G401 (cell line): ENCODE measurements around the gene RETREG2. TPM values are rescaled to one million over a fixed set of nuclear protein-coding genes. Genes with fewer than 3 reads are reported as not detected.

Source experiments
- DNase-seq: peaks from one replicate; pipeline ENCODE4 v3.0.0-alpha.2; 2015; ENCODE audit warnings: low spot score
- in situ Hi-C: cut with HindIII; loops from 2 replicates; pipeline ENCODE4 v1.10.0; 2016; ENCODE audit warnings: low sequenced_read_pairs, mixed read lengths
- total RNA-seq: library from RNA; depleted of rRNA; stranded (reverse); fragments of >200 nt; shearing (Covaris generic); gene quantifications from 2 replicates; pipeline ENCODE4 v1.2.3, GENCODE V29; 2014

The RETREG2 gene
- total RNA-seq, 1 experiment from 2014 or later: 55.4 TPM

GRCh38 chr2:219168526-219168925 lies 9.5 kb upstream of the RETREG2 start:
- in situ Hi-C loops: no loop called here

GRCh38 chr2:219168932-219169331 lies 9.1 kb upstream of the RETREG2 start:
- no peak for DNase-seq
- in situ Hi-C loops: no loop called here

More at GRCh38 chr2:219168526-219168925, 9.5 kb upstream of the RETREG2 start:
- no peak for DNase-seq

DNA sequence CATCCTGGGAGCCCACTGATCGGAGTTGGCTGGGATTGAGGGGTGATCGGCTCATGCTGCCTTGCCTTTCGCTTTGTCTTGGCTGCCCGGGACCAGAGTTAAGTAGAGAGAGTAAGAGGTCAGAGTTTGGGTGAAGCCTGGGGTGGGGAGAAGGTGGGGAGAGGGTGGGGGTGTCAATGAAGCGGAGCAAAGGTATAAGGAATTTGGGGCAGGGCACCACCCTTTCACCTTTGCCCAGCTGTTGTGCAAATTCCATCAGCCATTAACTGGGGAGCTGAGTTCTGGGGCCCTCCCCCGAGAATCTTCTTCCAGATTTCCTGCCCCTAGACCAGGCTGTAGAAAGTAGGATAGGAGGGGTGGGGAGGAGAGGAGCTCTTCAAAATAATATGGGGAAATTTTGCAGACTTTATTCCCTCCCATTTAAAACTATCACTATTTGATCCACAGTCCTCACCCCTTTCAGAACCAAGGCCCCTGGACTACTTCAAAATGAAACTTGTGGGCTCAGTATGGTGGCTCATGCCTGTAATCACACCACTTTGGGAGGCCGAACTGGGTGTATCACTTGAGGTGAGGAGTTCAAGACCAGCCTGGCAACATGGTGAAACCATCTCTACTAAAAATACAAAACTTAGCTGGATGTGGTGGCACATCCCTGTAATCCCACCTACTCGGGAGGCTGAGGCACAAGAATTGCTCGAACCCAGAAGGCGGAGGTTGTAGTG lies 8.0 kb upstream of the RETREG2 start, which contains the start of gene SLC23A3:
SLC23A3 (minus strand) TSS at position 100 of the 725 bp plus-strand sequence; CDS start at position 55, 45 bp downstream.
- DNase-seq: no peak
- in situ Hi-C loops: no loop called here

DNA sequence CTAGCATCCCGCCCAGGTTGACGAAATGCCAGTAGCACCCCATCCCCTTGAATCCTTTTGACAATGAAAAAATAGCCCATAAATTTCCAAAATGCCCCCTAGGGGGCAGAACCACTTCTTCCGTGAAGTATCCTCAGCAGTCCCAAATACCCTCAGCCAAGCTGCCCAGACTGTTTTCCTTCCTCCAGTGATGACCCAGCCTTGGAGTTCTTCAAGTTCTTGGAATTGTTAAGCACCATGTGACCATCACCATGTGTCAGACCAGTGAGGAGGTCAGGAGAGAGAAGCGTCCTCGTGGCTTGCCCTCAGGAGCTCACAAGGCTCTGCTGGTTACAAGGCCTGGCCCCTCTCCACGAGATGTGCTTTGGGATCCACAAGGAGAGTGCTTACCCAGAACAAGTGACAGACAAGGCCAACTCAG lies 6.8 kb upstream of the RETREG2 start:
- DNase-seq: peak; percentile 70
- in situ Hi-C loops: no loop called here

DNA sequence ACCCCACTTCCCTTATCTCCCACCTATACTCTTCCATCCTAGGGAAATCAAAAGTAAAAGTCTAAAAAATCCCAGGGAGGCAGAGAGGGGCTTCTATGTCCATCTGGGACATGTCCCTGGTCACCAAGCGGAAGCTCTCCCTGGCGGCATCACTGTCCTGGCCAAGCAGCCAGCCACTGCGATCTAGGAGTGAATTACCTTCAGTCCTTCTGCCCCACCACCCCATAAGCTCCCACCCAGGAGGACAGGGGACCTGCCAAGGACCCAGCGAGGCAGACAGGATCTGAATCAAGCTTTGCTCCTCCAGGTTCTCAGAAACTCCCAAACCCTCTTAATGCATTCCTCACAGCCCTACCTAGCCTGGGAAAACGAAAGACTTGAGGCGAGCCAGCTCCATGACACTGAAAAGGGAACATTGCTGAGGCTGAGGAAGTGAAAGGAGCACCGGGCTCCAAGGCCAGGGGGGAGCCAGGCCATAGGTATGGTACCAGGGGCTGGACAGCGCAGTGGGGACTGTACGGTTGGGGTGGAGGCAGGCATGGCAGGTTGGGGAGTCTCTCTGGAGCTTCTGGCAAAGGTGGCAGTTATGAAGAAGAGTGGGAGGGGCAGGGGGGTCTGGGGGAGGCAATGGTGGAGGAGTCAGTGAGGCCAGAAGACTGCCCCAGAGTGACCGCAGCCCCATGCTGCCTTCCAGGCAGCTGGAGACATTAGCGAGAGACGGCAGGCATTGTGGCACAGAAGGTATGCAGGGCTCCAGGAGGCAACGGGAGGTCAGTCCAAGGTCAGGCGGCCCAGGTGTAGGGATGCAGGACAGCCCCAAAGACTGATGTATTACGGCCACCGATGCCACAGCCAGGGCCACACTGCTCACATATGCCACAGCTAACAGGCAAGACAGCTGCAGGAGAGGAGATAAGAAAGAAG lies 5.6 kb upstream of the RETREG2 start:
- in situ Hi-C loops: no loop called here

DNA sequence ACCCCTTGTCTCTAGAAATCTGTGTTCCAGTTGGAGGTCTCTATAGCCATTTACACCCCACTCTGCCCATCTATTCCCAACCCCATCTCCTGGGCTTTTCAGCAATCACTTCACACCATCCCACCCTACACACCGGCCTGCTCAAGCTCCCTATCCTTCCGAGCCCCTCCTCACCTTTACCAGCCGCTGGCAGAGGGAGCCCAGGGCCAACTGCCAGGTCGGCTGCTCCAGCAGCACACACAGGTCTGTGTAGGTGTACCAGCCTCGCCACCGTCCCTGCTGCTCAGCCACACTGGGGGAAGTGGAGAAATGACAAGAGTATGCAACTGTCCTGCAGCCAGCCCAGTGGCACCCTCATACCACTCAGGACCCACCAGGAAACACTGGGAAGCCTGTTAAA lies 4.9 kb upstream of the RETREG2 start:
- no peak for DNase-seq
- in situ Hi-C loops: no loop called here

More for the DNA sequence above, 5.6 kb upstream of the RETREG2 start:
- DNase-seq: no peak

DNA sequence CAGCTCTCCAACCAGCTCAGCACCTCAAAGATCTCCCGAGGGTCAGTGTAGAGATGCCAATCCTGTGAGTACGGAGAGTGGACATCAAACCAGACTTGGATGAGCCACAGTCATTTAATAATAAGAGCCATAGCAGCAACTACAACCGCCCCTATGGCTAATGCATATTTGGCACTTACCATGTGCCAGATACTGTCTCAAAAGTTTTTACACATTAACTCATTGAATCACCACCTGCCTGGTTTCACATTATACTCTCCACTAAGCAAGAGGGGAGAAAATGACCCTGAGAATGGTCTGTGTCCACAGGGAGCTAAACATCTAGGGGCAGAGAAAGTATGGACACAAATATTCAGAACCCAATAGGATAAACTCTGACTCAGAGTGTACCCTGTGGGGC lies 3.9 kb upstream of the RETREG2 start:
- in situ Hi-C loops: no loop called here
- DNase-seq: no peak

- no peak for DNase-seq
- in situ Hi-C loops: no loop called here
Observed at GRCh38 chr2:219174801-219175200, 3.3 kb upstream of the RETREG2 start.

GRCh38 chr2:219175486-219175885 lies 2.6 kb upstream of the RETREG2 start:
- no peak for DNase-seq
- in situ Hi-C loops: no loop called here

DNA sequence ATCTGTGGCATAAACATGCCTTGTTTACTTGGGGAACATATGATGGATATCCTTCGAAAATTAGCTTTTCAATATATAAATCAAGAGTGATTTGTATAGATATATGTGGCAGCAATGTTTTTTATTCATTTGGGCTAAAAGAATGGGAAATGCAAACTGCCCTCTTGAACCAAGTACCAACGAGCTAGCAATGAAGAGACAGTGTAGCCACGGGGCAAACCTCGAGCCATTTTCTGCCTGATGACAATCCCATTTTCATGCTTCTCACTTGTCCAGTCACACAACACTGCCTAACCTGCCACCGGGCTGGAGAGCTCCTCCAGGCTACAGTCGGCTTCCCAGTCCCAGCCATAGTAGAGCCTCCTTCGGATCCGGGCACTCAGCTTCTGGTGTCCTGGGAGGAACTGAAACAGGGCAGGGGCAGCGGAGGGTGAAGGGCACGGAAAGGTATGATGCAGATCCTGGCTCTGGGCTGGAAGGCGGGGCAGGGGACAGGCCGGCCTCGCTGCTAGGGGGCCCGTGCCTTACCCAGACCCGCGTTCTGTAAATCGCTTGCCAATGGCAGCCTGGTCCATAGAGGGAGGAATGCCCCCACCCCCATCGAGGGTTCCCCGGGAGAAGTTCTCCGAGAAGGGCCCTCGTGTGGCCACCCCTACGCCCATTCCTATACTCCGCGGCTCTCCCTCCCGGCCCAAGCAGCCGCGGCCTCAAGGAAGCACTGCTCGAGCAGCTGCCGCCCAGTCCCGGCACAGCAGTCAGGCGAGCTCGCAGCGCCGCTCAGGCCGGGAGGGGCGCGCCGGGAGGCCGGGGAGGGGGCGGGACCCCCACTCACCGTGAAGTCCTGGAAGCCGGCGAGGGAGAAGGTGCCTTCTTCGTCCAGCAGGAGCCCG lies 1.9 kb upstream of the RETREG2 start:
- in situ Hi-C loops: no loop called here
- peak; percentile 68 for DNase-seq

DNA sequence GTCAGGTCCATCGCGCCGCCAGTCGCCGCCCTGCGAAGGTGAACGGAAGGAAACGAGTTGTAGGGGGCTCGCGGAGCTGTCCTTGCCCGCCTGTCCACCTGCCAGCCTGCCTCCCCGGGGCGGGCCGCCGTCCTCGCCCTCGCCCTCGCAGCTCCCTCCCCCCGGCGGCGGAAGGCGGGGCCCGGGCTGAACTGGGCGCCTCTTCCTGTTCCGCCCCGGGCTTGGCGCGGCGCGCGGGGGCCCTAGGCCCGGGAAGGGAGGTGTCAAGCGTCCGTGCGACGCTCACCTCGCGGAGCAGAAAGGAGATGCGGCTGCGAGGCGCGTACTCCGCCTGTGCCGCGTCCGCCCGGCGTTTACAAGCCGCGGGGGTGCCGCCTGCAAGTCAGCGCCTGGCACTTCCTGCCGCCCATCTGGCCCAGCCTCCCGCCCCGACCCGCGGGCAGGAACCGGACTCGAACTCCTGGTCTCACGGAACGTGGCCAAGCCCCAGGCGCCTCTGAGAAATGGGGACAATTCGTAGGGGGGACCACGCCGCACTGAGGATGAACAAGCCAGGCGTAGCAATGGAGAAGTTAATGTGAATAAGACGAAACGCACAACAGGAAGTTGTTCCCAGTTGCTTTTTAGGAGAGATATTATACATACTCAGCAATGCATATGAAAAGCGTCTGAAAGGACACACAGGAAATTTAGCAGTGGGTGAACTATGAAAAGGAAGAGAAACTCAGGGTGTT lies 1.1 kb upstream of the RETREG2 start, which contains the start of gene CNPPD1:
CNPPD1 (minus strand) TSS at position 108 of the 734 bp plus-strand sequence; CDS start at position 11, 97 bp downstream.
- peak; percentile 85 for DNase-seq
- in situ Hi-C loops: no loop called here

DNA sequence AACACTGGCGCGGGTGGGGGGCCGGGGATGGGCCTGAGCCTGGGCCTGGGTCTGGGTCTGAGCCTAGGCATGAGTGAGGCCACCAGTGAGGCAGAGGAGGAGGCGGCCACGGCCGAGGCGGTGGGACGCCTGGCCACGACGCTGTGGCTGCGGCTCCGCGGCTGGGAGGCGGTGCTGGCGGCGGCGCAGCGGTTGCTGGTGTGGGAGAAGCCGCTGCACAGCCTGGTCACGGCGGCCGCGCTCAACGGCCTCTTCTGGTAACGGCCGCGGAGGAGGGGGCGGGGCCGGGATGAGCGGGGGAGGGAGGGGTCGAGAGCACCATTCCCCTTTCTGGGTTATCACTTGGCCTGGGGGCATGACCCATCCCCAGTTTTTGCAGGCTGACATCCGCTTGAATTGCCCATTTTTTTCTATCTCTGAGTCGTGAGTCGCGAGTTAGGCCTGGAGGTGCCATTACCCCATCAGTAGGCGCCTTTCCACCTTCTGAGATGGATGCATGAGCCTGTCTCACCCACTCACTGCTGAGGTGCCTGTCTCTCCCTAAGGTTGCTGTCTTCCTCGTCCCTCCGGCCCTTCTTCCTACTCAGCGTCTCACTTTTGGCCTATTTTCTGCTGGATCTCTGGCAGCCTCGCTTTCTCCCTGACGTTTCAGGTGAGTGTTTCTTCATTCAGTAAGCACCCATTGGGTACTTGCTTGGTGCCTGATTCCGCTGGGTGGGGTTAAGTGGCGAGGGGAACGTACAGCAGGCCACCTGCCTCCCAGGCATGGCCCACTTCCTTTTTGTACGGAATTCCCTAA lies 501 bp downstream of the RETREG2 start:
- peak; percentile 41 for DNase-seq
- in situ Hi-C loops: no loop called here

GRCh38 chr2:219179601-219180465 lies 1.8 kb downstream of the RETREG2 start:
- no peak for DNase-seq
- in situ Hi-C loops: no loop called here

GRCh38 chr2:219180961-219181360 lies 2.9 kb downstream of the RETREG2 start:
- in situ Hi-C loops: no loop called here
- DNase-seq: no peak

GRCh38 chr2:219181531-219181930 lies 3.5 kb downstream of the RETREG2 start:
- in situ Hi-C loops: no loop called here
- no peak for DNase-seq

DNA sequence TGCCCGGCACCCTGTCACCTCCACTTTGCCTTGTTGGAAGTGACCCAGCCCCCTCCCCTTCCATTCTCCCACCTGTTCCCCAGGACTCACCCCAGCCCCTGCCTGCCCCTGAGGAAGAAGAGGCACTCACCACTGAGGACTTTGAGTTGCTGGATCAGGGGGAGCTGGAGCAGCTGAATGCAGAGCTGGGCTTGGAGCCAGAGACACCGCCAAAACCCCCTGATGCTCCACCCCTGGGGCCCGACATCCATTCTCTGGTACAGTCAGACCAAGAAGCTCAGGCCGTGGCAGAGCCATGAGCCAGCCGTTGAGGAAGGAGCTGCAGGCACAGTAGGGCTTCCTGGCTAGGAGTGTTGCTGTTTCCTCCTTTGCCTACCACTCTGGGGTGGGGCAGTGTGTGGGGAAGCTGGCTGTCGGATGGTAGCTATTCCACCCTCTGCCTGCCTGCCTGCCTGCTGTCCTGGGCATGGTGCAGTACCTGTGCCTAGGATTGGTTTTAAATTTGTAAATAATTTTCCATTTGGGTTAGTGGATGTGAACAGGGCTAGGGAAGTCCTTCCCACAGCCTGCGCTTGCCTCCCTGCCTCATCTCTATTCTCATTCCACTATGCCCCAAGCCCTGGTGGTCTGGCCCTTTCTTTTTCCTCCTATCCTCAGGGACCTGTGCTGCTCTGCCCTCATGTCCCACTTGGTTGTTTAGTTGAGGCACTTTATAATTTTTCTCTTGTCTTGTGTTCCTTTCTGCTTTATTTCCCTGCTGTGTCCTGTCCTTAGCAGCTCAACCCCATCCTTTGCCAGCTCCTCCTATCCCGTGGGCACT lies 4.5 kb downstream of the RETREG2 start:
- DNase-seq: peak; percentile 15
- in situ Hi-C loops: no loop called here
